Lower leg skin (tissue), 3 donors: ENCODE measurements around the gene MYNN.

Source experiments
- POLR2A ChIP-seq, 2 donors: fragments of 450-650 bp; IDR thresholded peaks; one replicate each; pipeline ENCODE4 v1.6.1; 2016 to 2017; ENCODE audit warnings: antibody characterized with exemption in 2 of 2, mild to moderate bottlenecking in 1 of 2, moderate library complexity in 1 of 2
- TF ChIP-seq, protein P1 (sequence below), 3 donors: fragments of 450-650 bp; IDR thresholded peaks; one replicate each; pipeline ENCODE4 v1.5.1; 2016; ENCODE audit warnings: antibody characterized with exemption in 3 of 3, mild to moderate bottlenecking in 3 of 3, moderate library complexity in 2 of 3

DNA sequence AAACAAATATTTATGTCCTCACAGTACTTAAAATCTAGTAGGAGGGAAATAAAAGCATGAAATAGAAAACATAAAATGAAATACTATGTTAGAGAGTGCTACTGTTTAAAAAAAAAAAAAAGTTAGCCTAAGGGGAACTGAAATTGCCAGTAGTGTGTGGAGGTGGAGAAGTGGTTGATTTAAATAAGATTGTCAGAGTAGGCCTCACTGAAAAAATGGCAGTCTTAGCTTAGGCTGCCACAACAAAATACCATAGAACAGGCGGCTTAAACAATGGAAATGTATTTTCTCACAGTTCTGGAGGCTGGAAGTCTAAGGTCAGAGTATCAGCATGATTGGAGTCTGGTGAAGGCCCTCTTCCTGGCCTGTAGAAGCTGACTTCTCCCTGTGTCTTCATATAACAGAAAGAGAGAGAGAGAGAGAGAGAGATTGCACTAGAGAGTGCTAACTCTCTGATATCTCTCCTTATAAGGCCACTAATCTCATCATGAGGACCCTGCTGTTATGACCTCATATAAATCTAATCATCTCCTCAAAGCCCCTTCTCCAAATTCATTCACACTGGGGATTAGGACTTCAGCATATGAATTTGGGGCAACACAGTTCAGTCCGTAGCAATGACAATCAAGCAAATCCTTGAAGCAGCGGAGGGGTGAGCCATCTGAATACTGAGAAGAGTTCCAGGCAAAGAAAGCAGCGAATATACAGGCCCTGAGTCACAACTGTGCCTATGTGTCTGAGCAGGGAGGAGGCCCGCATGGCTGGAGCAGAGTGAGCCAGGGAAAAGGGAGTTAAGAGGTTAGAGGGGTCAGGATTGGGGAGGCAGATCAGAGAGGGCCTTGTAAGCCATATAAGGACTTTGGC lies 63.1 kb downstream of the MYNN start:
- TF ChIP-seq, protein P1, sequence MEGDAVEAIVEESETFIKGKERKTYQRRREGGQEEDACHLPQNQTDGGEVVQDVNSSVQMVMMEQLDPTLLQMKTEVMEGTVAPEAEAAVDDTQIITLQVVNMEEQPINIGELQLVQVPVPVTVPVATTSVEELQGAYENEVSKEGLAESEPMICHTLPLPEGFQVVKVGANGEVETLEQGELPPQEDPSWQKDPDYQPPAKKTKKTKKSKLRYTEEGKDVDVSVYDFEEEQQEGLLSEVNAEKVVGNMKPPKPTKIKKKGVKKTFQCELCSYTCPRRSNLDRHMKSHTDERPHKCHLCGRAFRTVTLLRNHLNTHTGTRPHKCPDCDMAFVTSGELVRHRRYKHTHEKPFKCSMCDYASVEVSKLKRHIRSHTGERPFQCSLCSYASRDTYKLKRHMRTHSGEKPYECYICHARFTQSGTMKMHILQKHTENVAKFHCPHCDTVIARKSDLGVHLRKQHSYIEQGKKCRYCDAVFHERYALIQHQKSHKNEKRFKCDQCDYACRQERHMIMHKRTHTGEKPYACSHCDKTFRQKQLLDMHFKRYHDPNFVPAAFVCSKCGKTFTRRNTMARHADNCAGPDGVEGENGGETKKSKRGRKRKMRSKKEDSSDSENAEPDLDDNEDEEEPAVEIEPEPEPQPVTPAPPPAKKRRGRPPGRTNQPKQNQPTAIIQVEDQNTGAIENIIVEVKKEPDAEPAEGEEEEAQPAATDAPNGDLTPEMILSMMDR (IDR thresholded peaks at IDR 0.05) = no peak
- no peak for TF ChIP-seq POLR2A (IDR thresholded peaks at IDR 0.05)
